ENCODE results near the gene COL7A1. TPM values are rescaled to one million over a fixed set of nuclear protein-coding genes. Genes with fewer than 3 reads are reported as not detected.
A peak's percentile ranks its signal among the peaks of the same experiment; 100 is the strongest.

COL7A1 gene
- total and polyA plus RNA-seq, 3 experiments from 2014 or later, result 0.59 to 0.93 TPM; not detected in 1

GRCh38 chr3:48634661-48635221 is 39.6 kb upstream of the COL7A1 start:
- Histone ChIP-seq H3K36me3 (ENCODE audit: insufficient read depth, low read length) (no peaks in the 10 kb centered on the region), H3K27ac (ENCODE audit: low read depth, low read length) (peak overlapping the region; percentile 43), H3K27me3 (ENCODE audit: insufficient read depth, low read length, poor library complexity, severe bottlenecking) (no peaks in the 10 kb centered on the region), H3K4me1 (ENCODE audit: insufficient read depth, low read length) (peaks cover 18% of the 10 kb centered on the region), H3K4me3 (ENCODE audit: low read length) (peak overlapping the region; percentile 71), H3K9me3 (ENCODE audit: low read length) (no peaks in the 10 kb centered on the region)
- CTCF ChIA-PET, result interaction anchor here (0.9 to 3.8 kb wide), 8 partner anchors 10 to 353 kb away, joined by 3 to 15 read pairs (median 4); partner anchors contain the start of gene NCKIPSD
- Mint-ChIP-seq H3K36me3 (peaks cover 0 to 28% (median 1%) of the 10 kb centered on the region in 3 donors), H3K27me3 (peaks cover 0 to 1% of the 10 kb centered on the region in 2 donors), H3K4me1 (peaks cover 11 to 31% (median 18%) of the 10 kb centered on the region in 3 donors), H3K9me3 (no peaks in the 10 kb centered on the region), H3K27ac (peak overlapping the region in 4 of 8 donors; percentile 23 to 75 (median 54)), H3K4me3 (peak overlapping the region; percentile 85 to 97 (median 89))
- peak in 4 of 5 donors; percentile 10 to 60 (median 40) for DNase-seq
- POLR2A ChIA-PET, result interaction anchor here (0.8 to 1.0 kb wide), 2 partner anchors 22 to 27 kb away, joined by 3 to 4 read pairs; no protein-coding TSS in a partner anchor

- H3K36me3 ChIP-seq (ENCODE audit: insufficient read depth, low read length), result no peaks in the 10 kb centered on the region
- H3K9me3 ChIP-seq (ENCODE audit: low read length), result no peaks in the 10 kb centered on the region
- ChIA-PET POLR2A (no interaction called here), CTCF (interaction anchor here (1.2 to 3.8 kb wide), 2 partner anchors 24 to 198 kb away, joined by 3 to 15 read pairs; no protein-coding TSS in a partner anchor)
- DNase-seq, result no peak
- H3K27me3 ChIP-seq (ENCODE audit: insufficient read depth, low read length, poor library complexity, severe bottlenecking), result no peaks in the 10 kb centered on the region
- peaks cover 18% of the 10 kb centered on the region for H3K4me1 ChIP-seq (ENCODE audit: insufficient read depth, low read length)
- H3K27ac ChIP-seq (ENCODE audit: low read depth, low read length), result no peak overlapping the region
- H3K4me3 ChIP-seq (ENCODE audit: low read length), result no peak overlapping the region
- peak overlapping the region in 6 of 7 donors; percentile 29 to 87 (median 65) for H3K4me3 Mint-ChIP-seq
- peaks cover 11 to 31% (median 18%) of the 10 kb centered on the region in 3 donors for H3K4me1 Mint-ChIP-seq
- peaks cover 0 to 1% of the 10 kb centered on the region in 2 donors for H3K27me3 Mint-ChIP-seq
- no peaks in the 10 kb centered on the region for H3K9me3 Mint-ChIP-seq
- peak overlapping the region in 1 of 8 donors; percentile 41 for H3K27ac Mint-ChIP-seq
- H3K36me3 Mint-ChIP-seq, result peaks cover 0 to 32% (median 8%) of the 10 kb centered on the region in 3 donors
Measured at GRCh38 chr3:48633743-48634142, 38.6 kb upstream of the COL7A1 start.

- Mint-ChIP-seq H3K27me3 (peaks cover 0 to under 1% of the 10 kb centered on the region in 2 donors), H3K27ac (no peak overlapping the region), H3K4me1 (peaks cover 11 to 31% (median 18%) of the 10 kb centered on the region in 3 donors), H3K36me3 (peaks cover 0 to 37% (median 8%) of the 10 kb centered on the region in 3 donors), H3K9me3 (no peaks in the 10 kb centered on the region), H3K4me3 (peak overlapping the region in 5 of 7 donors; percentile 29 to 85 (median 56))
- Histone ChIP-seq H3K27ac (ENCODE audit: low read depth, low read length) (no peak overlapping the region), H3K9me3 (ENCODE audit: low read length) (no peaks in the 10 kb centered on the region), H3K36me3 (ENCODE audit: insufficient read depth, low read length) (no peaks in the 10 kb centered on the region), H3K27me3 (ENCODE audit: insufficient read depth, low read length, poor library complexity, severe bottlenecking) (no peaks in the 10 kb centered on the region), H3K4me1 (ENCODE audit: insufficient read depth, low read length) (peaks cover 18% of the 10 kb centered on the region), H3K4me3 (ENCODE audit: low read length) (no peak overlapping the region)
- ChIA-PET CTCF (interaction anchor here (1.2 to 3.8 kb wide), 2 partner anchors 24 to 197 kb away, joined by 3 to 15 read pairs; no protein-coding TSS in a partner anchor), POLR2A (no interaction called here)
- no peak for DNase-seq
Measured at GRCh38 chr3:48633256-48633655, 38.1 kb upstream of the COL7A1 start.

GRCh38 chr3:48631516-48632448 is 36.7 kb upstream of the COL7A1 start:
- DNase-seq, result no peak
- Histone ChIP-seq H3K27ac (ENCODE audit: low read depth, low read length) (no peak overlapping the region), H3K36me3 (ENCODE audit: insufficient read depth, low read length) (no peaks in the 10 kb centered on the region), H3K4me3 (ENCODE audit: low read length) (no peak overlapping the region), H3K27me3 (ENCODE audit: insufficient read depth, low read length, poor library complexity, severe bottlenecking) (no peaks in the 10 kb centered on the region), H3K4me1 (ENCODE audit: insufficient read depth, low read length) (peaks cover 18% of the 10 kb centered on the region), H3K9me3 (ENCODE audit: low read length) (no peaks in the 10 kb centered on the region)
- Mint-ChIP-seq H3K27ac (peak overlapping the region in 1 of 8 donors; percentile 9), H3K4me1 (peaks cover 11 to 25% (median 15%) of the 10 kb centered on the region in 3 donors), H3K36me3 (peaks cover 3 to 50% (median 8%) of the 10 kb centered on the region in 3 donors), H3K27me3 (no peaks in the 10 kb centered on the region), H3K9me3 (no peaks in the 10 kb centered on the region), H3K4me3 (peak overlapping the region in 1 of 7 donors; percentile 35)
- ChIA-PET CTCF (no interaction called here), POLR2A (interaction anchor here (0.6 kb wide), 1 partner anchor 280 kb away, joined by 4 read pairs; no protein-coding TSS in a partner anchor)

- Histone ChIP-seq H3K27ac (ENCODE audit: low read depth, low read length) (no peak overlapping the region), H3K9me3 (ENCODE audit: low read length) (no peaks in the 10 kb centered on the region), H3K4me3 (ENCODE audit: low read length) (no peak overlapping the region), H3K4me1 (ENCODE audit: insufficient read depth, low read length) (peaks cover 11% of the 10 kb centered on the region), H3K27me3 (ENCODE audit: insufficient read depth, low read length, poor library complexity, severe bottlenecking) (no peaks in the 10 kb centered on the region), H3K36me3 (ENCODE audit: insufficient read depth, low read length) (no peaks in the 10 kb centered on the region)
- DNase-seq, result no peak
- no peak overlapping the region for H3K27ac Mint-ChIP-seq
- no peaks in the 10 kb centered on the region for H3K27me3 Mint-ChIP-seq
- peaks cover 4 to 59% (median 8%) of the 10 kb centered on the region in 3 donors for H3K36me3 Mint-ChIP-seq
- H3K4me3 Mint-ChIP-seq, result no peak overlapping the region
- H3K9me3 Mint-ChIP-seq, result no peaks in the 10 kb centered on the region
- POLR2A ChIA-PET, result interaction anchor here (0.6 kb wide), 2 partner anchors 281 to 401 kb away, joined by 4 to 6 read pairs; no protein-coding TSS in a partner anchor
- H3K4me1 Mint-ChIP-seq, result peaks cover 9 to 19% (median 11%) of the 10 kb centered on the region in 3 donors
- CTCF ChIA-PET, result no interaction called here
Measured at GRCh38 chr3:48630833-48631232, 35.7 kb upstream of the COL7A1 start.

GRCh38 chr3:48630407-48630806 is 35.3 kb upstream of the COL7A1 start:
- no peak overlapping the region for H3K27ac ChIP-seq (ENCODE audit: low read depth, low read length)
- Mint-ChIP-seq H3K36me3 (peaks cover 4 to 61% (median 8%) of the 10 kb centered on the region in 3 donors), H3K27me3 (no peaks in the 10 kb centered on the region), H3K9me3 (no peaks in the 10 kb centered on the region), H3K4me3 (peak overlapping the region in 1 of 7 donors; percentile 30), H3K4me1 (peaks cover 8 to 18% (median 10%) of the 10 kb centered on the region in 3 donors), H3K27ac (no peak overlapping the region)
- H3K4me3 ChIP-seq (ENCODE audit: low read length), result no peak overlapping the region
- H3K4me1 ChIP-seq (ENCODE audit: insufficient read depth, low read length), result peaks cover 9% of the 10 kb centered on the region
- no peaks in the 10 kb centered on the region for H3K27me3 ChIP-seq (ENCODE audit: insufficient read depth, low read length, poor library complexity, severe bottlenecking)
- no peak for DNase-seq
- H3K36me3 ChIP-seq (ENCODE audit: insufficient read depth, low read length), result no peaks in the 10 kb centered on the region
- POLR2A ChIA-PET, result no interaction called here
- no peaks in the 10 kb centered on the region for H3K9me3 ChIP-seq (ENCODE audit: low read length)
- CTCF ChIA-PET, result no interaction called here

GRCh38 chr3:48629894-48630293 is 34.8 kb upstream of the COL7A1 start:
- POLR2A ChIA-PET, result no interaction called here
- H3K4me1 ChIP-seq (ENCODE audit: insufficient read depth, low read length), result peaks cover 9% of the 10 kb centered on the region
- H3K4me3 ChIP-seq (ENCODE audit: low read length), result no peak overlapping the region
- Mint-ChIP-seq H3K4me3 (peak overlapping the region in 1 of 7 donors; percentile 30), H3K27me3 (peaks cover 0 to under 1% of the 10 kb centered on the region in 2 donors), H3K36me3 (peaks cover 4 to 60% (median 8%) of the 10 kb centered on the region in 3 donors), H3K4me1 (peaks cover 10 to 18% (median 11%) of the 10 kb centered on the region in 3 donors), H3K9me3 (no peaks in the 10 kb centered on the region), H3K27ac (no peak overlapping the region)
- no peak overlapping the region for H3K27ac ChIP-seq (ENCODE audit: low read depth, low read length)
- no peaks in the 10 kb centered on the region for H3K36me3 ChIP-seq (ENCODE audit: insufficient read depth, low read length)
- CTCF ChIA-PET, result no interaction called here
- no peaks in the 10 kb centered on the region for H3K9me3 ChIP-seq (ENCODE audit: low read length)
- no peak for DNase-seq
- no peaks in the 10 kb centered on the region for H3K27me3 ChIP-seq (ENCODE audit: insufficient read depth, low read length, poor library complexity, severe bottlenecking)
